ENCODE results near the gene ADCY10. TPM values are rescaled to one million over a fixed set of nuclear protein-coding genes. Genes with fewer than 3 reads are reported as not detected.

The ADCY10 gene
- total RNA-seq, 1 donor from 2014 or later, result not detected

DNA sequence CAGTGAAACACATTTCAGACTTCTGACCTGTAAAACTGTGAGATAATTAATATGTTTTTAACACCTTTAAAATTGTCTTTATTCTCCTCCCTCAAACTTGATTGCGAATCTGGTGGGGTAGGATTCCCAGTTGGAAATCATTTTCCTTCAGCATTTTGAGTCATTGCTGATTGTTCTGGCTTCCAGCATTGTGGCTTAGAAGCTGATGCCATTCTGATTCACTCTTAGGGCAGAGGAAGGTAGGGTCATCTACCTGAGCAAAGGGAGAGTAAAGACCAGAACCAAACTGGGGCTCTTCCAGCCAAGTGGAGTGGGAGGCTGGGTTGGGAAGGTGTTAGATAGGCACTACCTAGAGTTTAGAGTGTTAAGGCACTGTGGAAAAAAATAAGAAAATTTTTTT lies 131.0 kb downstream of the ADCY10 start:
- intact Hi-C loops (cut with DNase I), result no loop called here
- Histone ChIP-seq H3K9me3 (no peaks in the 10 kb centered on the region), H3K36me3 (no peaks in the 10 kb centered on the region), H3K27ac (no peak overlapping the region), H3K4me3 (no peak overlapping the region), H3K27me3 (no peaks in the 10 kb centered on the region), H3K4me1 (no peaks in the 10 kb centered on the region)
- DNase-seq (ENCODE audit: extremely low spot score in 2 of 2), result no peak
- TF ChIP-seq POLR2A (IDR thresholded peaks at IDR 0.05) (no peak), POLR2AphosphoS5 (IDR thresholded peaks at IDR 0.05; ENCODE audit: insufficient read depth in 1 of 2, low read depth in 1 of 2) (no peak)
- TF ChIP-seq, protein P1, sequence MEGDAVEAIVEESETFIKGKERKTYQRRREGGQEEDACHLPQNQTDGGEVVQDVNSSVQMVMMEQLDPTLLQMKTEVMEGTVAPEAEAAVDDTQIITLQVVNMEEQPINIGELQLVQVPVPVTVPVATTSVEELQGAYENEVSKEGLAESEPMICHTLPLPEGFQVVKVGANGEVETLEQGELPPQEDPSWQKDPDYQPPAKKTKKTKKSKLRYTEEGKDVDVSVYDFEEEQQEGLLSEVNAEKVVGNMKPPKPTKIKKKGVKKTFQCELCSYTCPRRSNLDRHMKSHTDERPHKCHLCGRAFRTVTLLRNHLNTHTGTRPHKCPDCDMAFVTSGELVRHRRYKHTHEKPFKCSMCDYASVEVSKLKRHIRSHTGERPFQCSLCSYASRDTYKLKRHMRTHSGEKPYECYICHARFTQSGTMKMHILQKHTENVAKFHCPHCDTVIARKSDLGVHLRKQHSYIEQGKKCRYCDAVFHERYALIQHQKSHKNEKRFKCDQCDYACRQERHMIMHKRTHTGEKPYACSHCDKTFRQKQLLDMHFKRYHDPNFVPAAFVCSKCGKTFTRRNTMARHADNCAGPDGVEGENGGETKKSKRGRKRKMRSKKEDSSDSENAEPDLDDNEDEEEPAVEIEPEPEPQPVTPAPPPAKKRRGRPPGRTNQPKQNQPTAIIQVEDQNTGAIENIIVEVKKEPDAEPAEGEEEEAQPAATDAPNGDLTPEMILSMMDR (IDR thresholded peaks at IDR 0.05), result no peak

DNA sequence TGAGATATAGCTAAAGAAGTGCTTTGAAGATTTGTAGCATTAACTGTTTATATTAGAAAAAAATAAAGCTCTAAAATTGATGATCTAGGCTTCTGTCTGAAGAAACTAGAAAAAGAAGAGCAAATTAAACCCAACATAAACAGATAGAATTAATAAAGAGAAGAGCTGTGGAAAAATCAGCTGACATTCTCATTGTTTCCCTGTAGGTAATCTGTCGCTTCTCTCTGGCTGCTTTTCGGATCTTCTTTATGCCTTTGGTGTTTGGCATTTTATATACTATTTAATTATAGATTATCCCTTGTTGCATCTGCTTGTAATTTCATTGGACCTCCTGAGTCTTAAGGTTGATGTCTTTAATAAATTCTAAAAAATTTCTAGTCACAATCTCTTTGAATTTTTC lies 132.4 kb downstream of the ADCY10 start:
- H3K27me3 ChIP-seq, result no peaks in the 10 kb centered on the region
- no peak overlapping the region for H3K4me3 ChIP-seq
- peaks cover under 1% of the 10 kb centered on the region for H3K4me1 ChIP-seq
- no peak for DNase-seq (ENCODE audit: extremely low spot score in 2 of 2)
- no peak overlapping the region for H3K27ac ChIP-seq
- intact Hi-C loops (cut with DNase I), result no loop called here
- no peaks in the 10 kb centered on the region for H3K9me3 ChIP-seq
- no peaks in the 10 kb centered on the region for H3K36me3 ChIP-seq
- TF ChIP-seq POLR2AphosphoS5 (IDR thresholded peaks at IDR 0.05; ENCODE audit: insufficient read depth in 1 of 2, low read depth in 1 of 2) (no peak), POLR2A (IDR thresholded peaks at IDR 0.05) (no peak)
- TF ChIP-seq, protein P1 (IDR thresholded peaks at IDR 0.05), result no peak

DNA sequence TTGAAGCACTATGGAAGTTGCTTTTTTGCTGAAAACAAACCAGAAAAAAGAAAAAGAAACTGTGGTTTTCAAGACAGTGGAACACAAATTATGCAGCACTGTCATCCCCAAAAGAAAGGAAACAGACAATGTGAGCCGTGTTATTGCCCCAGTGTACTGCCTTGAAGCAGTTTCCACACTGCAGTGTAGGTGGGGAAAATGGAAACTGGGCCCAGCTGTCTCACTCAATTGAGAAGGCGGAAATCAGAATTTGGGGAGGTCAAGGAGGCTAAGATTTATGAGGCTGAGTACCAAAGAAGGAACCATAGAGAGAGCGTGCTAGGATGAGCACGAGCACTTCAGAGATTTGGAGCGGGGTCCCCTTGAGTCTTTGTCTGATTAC lies 136.7 kb downstream of the ADCY10 start:
- H3K36me3 ChIP-seq, result peaks cover 0 to 4% of the 10 kb centered on the region in 2 donors
- no peaks in the 10 kb centered on the region for H3K27me3 ChIP-seq
- intact Hi-C loops (cut with DNase I), result no loop called here
- H3K9me3 ChIP-seq, result no peaks in the 10 kb centered on the region
- H3K4me1 ChIP-seq, result peaks cover 25% of the 10 kb centered on the region
- H3K4me3 ChIP-seq, result no peak overlapping the region
- no peak overlapping the region for H3K27ac ChIP-seq
- no peak for DNase-seq (ENCODE audit: extremely low spot score in 2 of 2)
- TF ChIP-seq POLR2A (IDR thresholded peaks at IDR 0.05) (no peak), POLR2AphosphoS5 (IDR thresholded peaks at IDR 0.05; ENCODE audit: insufficient read depth in 1 of 2, low read depth in 1 of 2) (no peak)
- TF ChIP-seq, protein P1 (IDR thresholded peaks at IDR 0.05), result no peak

DNA sequence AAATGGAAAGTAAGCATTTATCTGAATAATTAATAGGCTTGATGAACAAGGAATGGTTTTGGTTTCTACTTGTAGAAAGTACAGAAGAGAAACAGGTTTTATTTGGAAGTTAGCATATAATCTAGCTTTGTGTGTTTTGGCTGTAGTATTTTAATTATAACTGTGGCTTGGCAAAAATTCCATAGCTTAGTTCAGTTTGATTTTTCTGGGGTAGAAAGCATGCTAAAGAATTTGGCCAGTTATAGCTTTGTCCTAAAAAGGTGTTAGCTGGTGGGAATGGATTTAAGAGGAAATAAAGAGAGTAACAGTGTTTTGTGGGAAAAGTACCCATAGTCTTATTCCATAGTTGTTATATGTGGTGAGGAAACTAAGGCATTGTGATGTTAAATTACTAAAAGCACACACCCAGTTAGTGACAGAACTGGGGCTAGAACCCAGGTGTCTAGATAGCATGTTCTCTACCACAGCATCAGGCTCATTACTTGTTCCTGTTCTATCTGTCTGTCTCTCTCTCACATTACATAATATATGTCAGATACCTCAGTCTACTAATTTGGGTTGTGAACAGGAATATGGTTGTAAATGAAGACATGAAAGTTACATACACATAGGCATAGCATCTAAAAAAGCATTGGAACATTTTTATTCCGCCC lies 137.2 kb downstream of the ADCY10 start:
- Histone ChIP-seq H3K9me3 (no peaks in the 10 kb centered on the region), H3K27ac (no peak overlapping the region), H3K27me3 (no peaks in the 10 kb centered on the region), H3K4me1 (peaks cover 25% of the 10 kb centered on the region), H3K36me3 (peaks cover 0 to 6% of the 10 kb centered on the region in 2 donors), H3K4me3 (no peak overlapping the region)
- no peak for DNase-seq (ENCODE audit: extremely low spot score in 2 of 2)
- intact Hi-C loops (cut with DNase I), result no loop called here
- TF ChIP-seq POLR2A (IDR thresholded peaks at IDR 0.05), result no peak
- TF ChIP-seq, protein P1 (IDR thresholded peaks at IDR 0.05), result no peak
- no peak for TF ChIP-seq POLR2AphosphoS5 (IDR thresholded peaks at IDR 0.05; ENCODE audit: insufficient read depth in 1 of 2, low read depth in 1 of 2)

DNA sequence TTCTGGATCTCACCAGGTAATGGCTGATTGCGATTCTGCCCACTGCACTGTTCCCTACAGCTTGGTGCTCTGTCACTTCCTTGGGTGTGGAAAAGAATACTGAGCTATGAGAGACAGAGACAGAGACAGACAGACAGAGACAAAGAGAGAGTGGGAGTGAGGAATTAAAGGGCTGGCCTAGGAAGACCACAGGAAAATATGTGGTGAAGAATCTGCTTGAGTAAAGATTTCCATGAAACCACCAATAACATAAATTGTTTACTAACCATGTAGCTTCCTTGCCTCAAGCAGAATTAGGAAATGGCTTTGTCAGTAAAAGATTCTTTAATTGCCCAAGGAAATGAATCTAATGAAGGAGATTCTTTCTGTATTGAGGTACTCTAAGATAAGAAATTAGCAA lies 137.8 kb downstream of the ADCY10 start:
- TF ChIP-seq, protein P1 (IDR thresholded peaks at IDR 0.05), result no peak
- TF ChIP-seq POLR2A (IDR thresholded peaks at IDR 0.05) (no peak), POLR2AphosphoS5 (IDR thresholded peaks at IDR 0.05; ENCODE audit: insufficient read depth in 1 of 2, low read depth in 1 of 2) (no peak)
- intact Hi-C loops (cut with DNase I), result no loop called here

More for the DNA sequence above, 137.8 kb downstream of the ADCY10 start:
- H3K4me3 ChIP-seq, result no peak overlapping the region
- H3K27ac ChIP-seq, result no peak overlapping the region
- H3K9me3 ChIP-seq, result no peaks in the 10 kb centered on the region
- H3K4me1 ChIP-seq, result peaks cover 25% of the 10 kb centered on the region
- DNase-seq (ENCODE audit: extremely low spot score in 2 of 2), result no peak
- peaks cover 0 to 10% of the 10 kb centered on the region in 2 donors for H3K36me3 ChIP-seq
- no peaks in the 10 kb centered on the region for H3K27me3 ChIP-seq

Data from vagina (tissue), 2 donors.